Activated B cell treated with CpG ODN at 0.5 μM for 24 hours (primary cell): Measurements from ENCODE around the gene VWA5A. TPM values are rescaled to one million over a fixed set of nuclear protein-coding genes. Genes with fewer than 3 reads are reported as not detected.

Experiments
- ATAC-seq: fragments of 200-7000 bp; cut with Tn5 transposase; one replicate; pipeline ENCODE4 v1.10.0; 2021; ENCODE audit warnings: low read depth, mild to moderate bottlenecking, moderate library complexity
- CTCF ChIA-PET: fragments of 350-600 bp; sonication (Branson Sonifier 250); formaldehyde crosslinking; loops from one replicate; lab custom pipeline; 2021; ENCODE audit warnings: antibody characterized with exemption; lab: Charles Lee
- POLR2A ChIA-PET: fragments of 350-600 bp; sonication (Branson Sonifier 250); formaldehyde crosslinking; loops from one replicate; lab custom pipeline; 2021; ENCODE audit warnings: antibody characterized with exemption; lab: Charles Lee
- DNase-seq: peaks from one replicate; pipeline ENCODE4 v3.0.0; 2022
- H3K27ac Mint-ChIP-seq: one replicate; pipeline ENCODE4 v1.8.0; 2020; ENCODE audit warnings: mixed read lengths
- H3K27me3 Mint-ChIP-seq: one replicate; pipeline ENCODE4 v1.8.0; 2021; ENCODE audit warnings: mixed read lengths
- H3K36me3 Mint-ChIP-seq: one replicate; pipeline ENCODE4 v1.8.0; 2021; ENCODE audit warnings: low read depth, mixed read lengths
- H3K4me1 Mint-ChIP-seq: one replicate; pipeline ENCODE4 v1.8.0; 2021; ENCODE audit warnings: mixed read lengths
- H3K4me3 Mint-ChIP-seq: one replicate; pipeline ENCODE4 v1.8.0; 2020; ENCODE audit warnings: mild to moderate bottlenecking, mixed read lengths
- H3K9me3 Mint-ChIP-seq: one replicate; pipeline ENCODE4 v1.8.0; 2020; ENCODE audit warnings: mixed read lengths
- CTCF ChIP-seq: fragments of 200-600 bp; IDR thresholded peaks from one replicate; pipeline ENCODE4 v1.8.0; 2022; ENCODE audit warnings: antibody characterized with exemption, mild to moderate bottlenecking
- intact Hi-C: fragments of 100-400 bp; cut with micrococcal nuclease; formaldehyde crosslinking; loops from one replicate; pipeline ENCODE4 v1.15.1; 2024
- total RNA-seq: library from RNA; stranded (reverse); gene quantifications from 2 replicates; pipeline ENCODE4 v1.2.3, GENCODE V29; 2022

Gene VWA5A
- total RNA-seq: 1.5 and 2.1 TPM in 2 replicates

GRCh38 chr11:124114942-124115781, at the start of gene VWA5A:
Gene VWA5A (plus strand): TSS chr11:124115450. CDS start chr11:124117512, 2,062 bp downstream.
- no peak for DNase-seq
- no peaks in the 10 kb centered on the region for H3K27me3 Mint-ChIP-seq
- ATAC-seq: peak; percentile 96
- CTCF ChIA-PET: no interaction called here
- H3K27ac Mint-ChIP-seq: no peak within 1 kb of the TSS
- H3K4me3 Mint-ChIP-seq: peak within 1 kb of the TSS; percentile 81
- no peaks in the 10 kb centered on the region for H3K9me3 Mint-ChIP-seq
- POLR2A ChIA-PET: interaction anchor here (1.6 kb wide), 1 partner anchor 40 kb away, joined by 3 read pairs; no protein-coding TSS in a partner anchor
- no peak for TF ChIP-seq CTCF
- H3K4me1 Mint-ChIP-seq: peaks cover 17% of the 10 kb centered on the region
- peaks cover 13% of the 10 kb centered on the region for H3K36me3 Mint-ChIP-seq
- intact Hi-C loops: no loop called here

GRCh38 chr11:124068601-124069110, 46.6 kb upstream of the VWA5A start:
- ChIA-PET CTCF (interaction anchor here (0.8 to 4.3 kb wide), 2 partner anchors 126 to 516 kb away, joined by 3 to 49 read pairs; no protein-coding TSS in a partner anchor), POLR2A (no interaction called here)
- H3K4me3 Mint-ChIP-seq: no peak overlapping the region
- H3K9me3 Mint-ChIP-seq: no peaks in the 10 kb centered on the region
- peaks cover 13% of the 10 kb centered on the region for H3K27me3 Mint-ChIP-seq
- DNase-seq (no peak), ATAC-seq (no peak)
- H3K4me1 Mint-ChIP-seq: peaks cover 17% of the 10 kb centered on the region
- H3K27ac Mint-ChIP-seq: no peak overlapping the region
- intact Hi-C loops: no loop called here
- no peak for TF ChIP-seq CTCF
- no peaks in the 10 kb centered on the region for H3K36me3 Mint-ChIP-seq

GRCh38 chr11:124069429-124070401, 45.5 kb upstream of the VWA5A start:
- TF ChIP-seq CTCF: no peak
- no peak overlapping the region for H3K27ac Mint-ChIP-seq
- peak overlapping the region; percentile 9 for H3K4me3 Mint-ChIP-seq
- H3K4me1 Mint-ChIP-seq: peaks cover 17% of the 10 kb centered on the region
- intact Hi-C loops: loop anchor here (2.0 to 10.0 kb wide), 3 partner anchors 39 to 767 kb away; partner anchors contain the start of gene ESAM
- H3K36me3 Mint-ChIP-seq: no peaks in the 10 kb centered on the region
- H3K9me3 Mint-ChIP-seq: no peaks in the 10 kb centered on the region
- DNase-seq: no peak
- H3K27me3 Mint-ChIP-seq: peaks cover 9% of the 10 kb centered on the region
- CTCF ChIA-PET: interaction anchor here (0.7 to 4.3 kb wide), 3 partner anchors 10 to 515 kb away, joined by 3 to 49 read pairs (median 3); no protein-coding TSS in a partner anchor
- POLR2A ChIA-PET: no interaction called here
- ATAC-seq: peak; percentile 81

- Mint-ChIP-seq H3K27me3 (peaks cover 9% of the 10 kb centered on the region), H3K4me1 (peaks cover 17% of the 10 kb centered on the region), H3K27ac (peak overlapping the region; percentile 27), H3K36me3 (no peaks in the 10 kb centered on the region), H3K9me3 (no peaks in the 10 kb centered on the region), H3K4me3 (peak overlapping the region; percentile 24)
- POLR2A ChIA-PET: no interaction called here
- DNase-seq (peak; percentile 37), ATAC-seq (peak; percentile 56)
- peak; percentile 38 for TF ChIP-seq CTCF
- CTCF ChIA-PET: interaction anchor here (0.8 to 4.3 kb wide), 17 partner anchors 9 to 539 kb away, joined by 3 to 49 read pairs (median 4); no protein-coding TSS in a partner anchor
- intact Hi-C loops: loop anchor here (1.0 to 10.0 kb wide), 7 partner anchors 38 to 766 kb away; partner anchors contain the start of gene ESAM
Measured at GRCh38 chr11:124070915-124071622, 44.2 kb upstream of the VWA5A start.
